Panc1 (cell line): ENCODE results near the gene TERB1. TPM values are rescaled to one million over a fixed set of nuclear protein-coding genes. Genes with fewer than 3 reads are reported as not detected.

Experiments
- ATAC-seq: fragments of 200-7000 bp; cut with Tn5 transposase; 2 replicates; pipeline ENCODE4 v1.9.1; 2020; ENCODE audit warnings: mild to moderate bottlenecking, moderate library complexity
- BruUV-seq: library from RNA; stranded (reverse); fragments of 400-500 nt; replicated peaks from 2 replicates; lab custom pipeline; 2021; lab: Mats Ljungman, UMichigan
- CTCF ChIA-PET: fragments of 300-600 bp; sonication (Branson Sonifier 250); formaldehyde crosslinking; loops from one replicate; lab custom pipeline; 2022; ENCODE audit warnings: antibody characterized with exemption; lab: Charles Lee
- POLR2A ChIA-PET: fragments of 300-600 bp; sonication (Branson Sonifier 250); formaldehyde crosslinking; loops from one replicate; lab custom pipeline; 2022; ENCODE audit warnings: antibody characterized with exemption; lab: Charles Lee
- DNase-seq: peaks from one replicate; pipeline ENCODE4 v3.0.0-alpha.2; 2010; ENCODE audit warnings: low read depth, low spot score
- H3K27ac ChIP-seq: 2 replicates; pipeline ENCODE4 v1.5.1; 2011; ENCODE audit warnings: mild to moderate bottlenecking, low read length, inconsistent platforms
- H3K27me3 ChIP-seq: fragments of 200-500 bp; sonication (Bioruptor generic); 2 replicates; pipeline ENCODE4 v1.6.0; 2014; ENCODE audit warnings: low read length, inconsistent platforms; ENCODE audit not compliant: control insufficient read depth, insufficient read depth
- H3K36me3 ChIP-seq: fragments of 200-500 bp; sonication (Bioruptor generic); 2 replicates; pipeline ENCODE4 v1.5.1; 2014; ENCODE audit warnings: inconsistent platforms, mild to moderate bottlenecking, low read length, moderate library complexity; ENCODE audit not compliant: control insufficient read depth, insufficient read depth
- H3K4me1 ChIP-seq: 2 replicates; pipeline ENCODE4 v1.5.1; 2011; ENCODE audit warnings: inconsistent platforms, mild to moderate bottlenecking, low read length, moderate library complexity; ENCODE audit not compliant: control insufficient read depth, insufficient read depth
- H3K4me3 ChIP-seq, 2 experiments: 2 replicates each; pipeline ENCODE4 v1.5.1; 2011 to 2012; ENCODE audit warnings: low read depth in 2 of 2, low read length in 2 of 2, mild to moderate bottlenecking in 2 of 2, inconsistent platforms in 1 of 2, moderate library complexity in 1 of 2
- H3K9me3 ChIP-seq: fragments of 200-500 bp; sonication (Bioruptor generic); 2 replicates; pipeline ENCODE4 v1.5.1; 2014; ENCODE audit warnings: low read depth, mild to moderate bottlenecking, inconsistent platforms, low read length, moderate library complexity; ENCODE audit not compliant: control insufficient read depth, insufficient read depth
- CTCF ChIP-seq: fragments of 450-650 bp; IDR thresholded peaks from 2 replicates; pipeline ENCODE4 v1.5.1; 2017; ENCODE audit warnings: mild to moderate bottlenecking
- POLR2AphosphoS5 ChIP-seq: IDR thresholded peaks from 2 replicates; pipeline ENCODE4 v1.6.1; 2012; ENCODE audit warnings: mild to moderate bottlenecking, low read depth, low read length, moderate library complexity
- REST ChIP-seq, 2 experiments: IDR thresholded peaks; 2 replicates each; pipeline ENCODE4 v1.6.1; 2011 to 2012; ENCODE audit warnings: low read depth in 2 of 2, control low read depth in 1 of 2, low read length in 1 of 2, mild to moderate bottlenecking in 1 of 2, moderate library complexity in 1 of 2; ENCODE audit not compliant: insufficient read depth in 1 of 2
- SIN3A ChIP-seq: IDR thresholded peaks from 2 replicates; pipeline ENCODE4 v1.6.1; 2012; ENCODE audit warnings: low read depth, mild to moderate bottlenecking, low read length, moderate library complexity, borderline replicate concordance; ENCODE audit not compliant: insufficient read depth
- TCF7L2 ChIP-seq: IDR thresholded peaks from 2 replicates; pipeline ENCODE4 v1.6.1; 2011; ENCODE audit warnings: mild to moderate bottlenecking, low read depth, low read length, inconsistent platforms
- in situ Hi-C: cut with HindIII; loops from 2 replicates; pipeline ENCODE4 v1.10.0; 2016; ENCODE audit warnings: low sequenced_read_pairs, low pct_unique_long_range_greater_than_20kb
- intact Hi-C: fragments of 100-400 bp; cut with micrococcal nuclease; formaldehyde crosslinking; loops from one replicate; pipeline ENCODE4 v1.10.0; 2022; ENCODE audit not compliant: unreplicated experiment
- total RNA-seq: library from RNA; stranded (reverse); gene quantifications from one replicate; pipeline ENCODE4 v1.2.1, GENCODE V29; 2021; ENCODE audit not compliant: unreplicated experiment

TERB1 gene
- total RNA-seq, 1 experiment from 2014 or later: not detected

- ChIA-PET POLR2A (no interaction called here), CTCF (interaction anchor here (1.2 kb wide), 1 partner anchor 11 kb away, joined by 4 read pairs; the partner anchor contains the start of gene NAE1)
- H3K9me3 ChIP-seq: no peaks in the 10 kb centered on the region
- no peak for ATAC-seq
- no TSS peak for BruUV-seq
- H3K4me3 ChIP-seq: no peak overlapping the region
- TF ChIP-seq SIN3A: no peak
- no peak for TF ChIP-seq CTCF
- TF ChIP-seq REST (IDR thresholded peaks at IDR 0.05; ENCODE audit: insufficient read depth in 1 of 2, low read depth in 2 of 2, low read length in 1 of 2): no peak
- no peak for TF ChIP-seq TCF7L2
- no peak for TF ChIP-seq POLR2AphosphoS5
- no peak for DNase-seq
- no peaks in the 10 kb centered on the region for H3K4me1 ChIP-seq
- no peak overlapping the region for H3K27ac ChIP-seq
- no peaks in the 10 kb centered on the region for H3K36me3 ChIP-seq
- intact Hi-C loops: no loop called here
- in situ Hi-C loops: no loop called here
- no peaks in the 10 kb centered on the region; the same call in 1 of the 2 replicates for H3K27me3 ChIP-seq
Measured at GRCh38 chr16:66841366-66841765, 40.0 kb upstream of the TERB1 start.

GRCh38 chr16:66840883-66841282 is 39.5 kb upstream of the TERB1 start:
- BruUV-seq: no TSS peak
- POLR2A ChIA-PET: no interaction called here
- CTCF ChIA-PET: interaction anchor here (1.2 kb wide), 1 partner anchor 10 kb away, joined by 4 read pairs; the partner anchor contains the start of gene NAE1
- Histone ChIP-seq H3K36me3 (no peaks in the 10 kb centered on the region), H3K27me3 (no peaks in the 10 kb centered on the region; the same call in 1 of the 2 replicates), H3K27ac (no peak overlapping the region), H3K4me1 (no peaks in the 10 kb centered on the region), H3K4me3 (no peak overlapping the region), H3K9me3 (no peaks in the 10 kb centered on the region)
- intact Hi-C loops: no loop called here
- no peak for DNase-seq
- in situ Hi-C loops: no loop called here
- ATAC-seq: no peak
- TF ChIP-seq TCF7L2: no peak
- TF ChIP-seq REST (IDR thresholded peaks at IDR 0.05; ENCODE audit: insufficient read depth in 1 of 2, low read depth in 2 of 2, low read length in 1 of 2): no peak
- no peak for TF ChIP-seq CTCF
- TF ChIP-seq POLR2AphosphoS5: no peak
- TF ChIP-seq SIN3A: no peak
